GM18526 (cell line): ENCODE data around the gene NTF4.

Experiments
- POLR2A ChIP-seq: IDR thresholded peaks from 3 replicates; pipeline ENCODE4 v1.6.1; 2011; ENCODE audit not compliant: insufficient read length; ENCODE audit errors: extremely low read depth

NTF4 gene

GRCh38 chr19:49064768-49065611 lies at the start of gene NTF4:
TSS of gene NTF4 (minus strand) at chr19:49064818. CDS start at chr19:49061997, 2,821 bp downstream.
- TF ChIP-seq POLR2A: no peak

- peak; percentile 46 for TF ChIP-seq POLR2A
These were observed 49.4 kb upstream of the NTF4 start, which contains the start of gene LIN7B for GRCh38 chr19:49113762-49114629. TSS of gene LIN7B (plus strand) at chr19:49114370. CDS start at chr19:49114405, 35 bp downstream.

- TF ChIP-seq POLR2A: no peak
These were observed 46.8 kb upstream of the NTF4 start for GRCh38 chr19:49111218-49111998.

GRCh38 chr19:49110567-49110966 lies 45.9 kb upstream of the NTF4 start:
- no peak for TF ChIP-seq POLR2A

GRCh38 chr19:49109569-49110233 lies 45.1 kb upstream of the NTF4 start:
- no peak for TF ChIP-seq POLR2A

- TF ChIP-seq POLR2A: peak; percentile 17
These were observed 44.4 kb upstream of the NTF4 start for GRCh38 chr19:49109051-49109450.

GRCh38 chr19:49107625-49108459 lies 43.2 kb upstream of the NTF4 start:
- TF ChIP-seq POLR2A: no peak

- no peak for TF ChIP-seq POLR2A
These were observed 42.1 kb upstream of the NTF4 start for GRCh38 chr19:49106648-49107135.

GRCh38 chr19:49104229-49104864 lies 39.7 kb upstream of the NTF4 start:
- TF ChIP-seq POLR2A: no peak

- TF ChIP-seq POLR2A: no peak
These were observed 38.9 kb upstream of the NTF4 start for GRCh38 chr19:49103331-49104085.

GRCh38 chr19:49102303-49102702 lies 37.7 kb upstream of the NTF4 start:
- TF ChIP-seq POLR2A: no peak

GRCh38 chr19:49101160-49101559 lies 36.5 kb upstream of the NTF4 start:
- TF ChIP-seq POLR2A: no peak
